ENCODE measurements around the gene NIN.
"Not testable (repeated sequence)": the region's sequence is repeated elsewhere in the genome, so short reads cannot be mapped to it uniquely, and the experiment has no call there.

Gene NIN

GRCh38 chr14:50819303-50819702 lies 11.7 kb downstream of the NIN start:
- not testable (repeated sequence) for DNase-seq

- no peak for DNase-seq
Observed at GRCh38 chr14:50816395-50817047, 14.4 kb downstream of the NIN start.

- DNase-seq, result not testable (repeated sequence)
Observed at GRCh38 chr14:50815526-50815925, 15.4 kb downstream of the NIN start.

GRCh38 chr14:50815058-50815457 lies 15.9 kb downstream of the NIN start:
- DNase-seq, result not testable (repeated sequence)

GRCh38 chr14:50814161-50814560 lies 16.8 kb downstream of the NIN start:
- DNase-seq, result no peak

- no peak for DNase-seq
Observed at GRCh38 chr14:50813544-50813863, 17.5 kb downstream of the NIN start.

GRCh38 chr14:50812856-50813543 lies 18.0 kb downstream of the NIN start:
- DNase-seq, result no peak

GRCh38 chr14:50812180-50812579 lies 18.8 kb downstream of the NIN start:
- DNase-seq, result no peak

GRCh38 chr14:50808053-50808452 lies 22.9 kb downstream of the NIN start:
- DNase-seq, result no peak

GRCh38 chr14:50806241-50806933 lies 24.6 kb downstream of the NIN start:
- DNase-seq, result no peak

- DNase-seq, result no peak
Observed at GRCh38 chr14:50805396-50805795, 25.6 kb downstream of the NIN start.

- no peak for DNase-seq
Observed at GRCh38 chr14:50804181-50804721, 26.7 kb downstream of the NIN start.

- DNase-seq, result no peak
Observed at GRCh38 chr14:50801706-50802105, 29.3 kb downstream of the NIN start.

- DNase-seq, result no peak
Observed at GRCh38 chr14:50800032-50800431, 30.9 kb downstream of the NIN start.

GRCh38 chr14:50798048-50798421 lies 32.9 kb downstream of the NIN start:
- DNase-seq, result no peak

GRCh38 chr14:50797250-50798047 lies 33.5 kb downstream of the NIN start:
- DNase-seq, result no peak

- no peak for DNase-seq
Observed at GRCh38 chr14:50796390-50796789, 34.6 kb downstream of the NIN start.

GRCh38 chr14:50795909-50796308 lies 35.1 kb downstream of the NIN start:
- DNase-seq, result no peak

- DNase-seq, result no peak
Observed at GRCh38 chr14:50795142-50795541, 35.8 kb downstream of the NIN start.

- DNase-seq, result no peak
Observed at GRCh38 chr14:50794068-50794645, 36.8 kb downstream of the NIN start.

GRCh38 chr14:50792634-50793068 lies 38.3 kb downstream of the NIN start:
- DNase-seq, result no peak

- DNase-seq, result no peak
Observed at GRCh38 chr14:50792051-50792477, 38.9 kb downstream of the NIN start.

GRCh38 chr14:50791201-50791600 lies 39.8 kb downstream of the NIN start:
- DNase-seq, result no peak
